OCI-LY7 (cell line): ENCODE results near the gene TENT5C. TPM values are rescaled to one million over a fixed set of nuclear protein-coding genes. Genes with fewer than 3 reads are reported as not detected.

Experiments
- BruUV-seq: library from RNA; stranded (reverse); fragments of 400-500 nt; replicated peaks from 2 replicates; lab custom pipeline; 2021; lab: Mats Ljungman, UMichigan
- CTCF ChIA-PET: fragments of 300-600 bp; sonication (Branson Sonifier 250); formaldehyde crosslinking; loops from one replicate; lab custom pipeline; 2022; ENCODE audit warnings: antibody characterized with exemption; ENCODE audit not compliant: unreplicated experiment; lab: Charles Lee
- POLR2A ChIA-PET: fragments of 300-600 bp; sonication (Branson Sonifier 250); formaldehyde crosslinking; loops from one replicate; lab custom pipeline; 2022; ENCODE audit warnings: antibody characterized with exemption; lab: Charles Lee
- DNase-seq: peaks from one replicate; pipeline ENCODE4 v3.0.0-alpha.2; 2015; ENCODE audit warnings: low spot score
- H2AFZ ChIP-seq: fragments of 200-600 bp; sonication (generic), shearing (Covaris generic); 2 replicates; pipeline ENCODE4 v1.6.1; 2014; ENCODE audit warnings: mild to moderate bottlenecking, antibody characterized with exemption, low read length, moderate library complexity
- H3K27ac ChIP-seq: fragments of 200-600 bp; sonication (generic); 2 replicates; pipeline ENCODE4 v1.5.1; 2014; ENCODE audit warnings: mixed run types, low read depth, mild to moderate bottlenecking, moderate library complexity, low read length, inconsistent platforms; ENCODE audit not compliant: poor library complexity, severe bottlenecking
- H3K36me3 ChIP-seq: fragments of 200-600 bp; sonication (generic); 2 replicates; pipeline ENCODE4 v1.6.1; 2014; ENCODE audit warnings: mild to moderate bottlenecking, antibody characterized with exemption, low read length, moderate library complexity, mixed read lengths; ENCODE audit not compliant: insufficient read depth
- H3K4me1 ChIP-seq: fragments of 200-600 bp; sonication (generic); 2 replicates; pipeline ENCODE4 v1.5.1; 2014; ENCODE audit warnings: mild to moderate bottlenecking, low read length; ENCODE audit not compliant: insufficient read depth, poor library complexity, severe bottlenecking
- H3K4me2 ChIP-seq: fragments of 200-600 bp; sonication (generic); 2 replicates; pipeline ENCODE4 v1.6.1; 2014; ENCODE audit warnings: mild to moderate bottlenecking, low read length
- H3K4me3 ChIP-seq: fragments of 200-600 bp; sonication (generic); 2 replicates; pipeline ENCODE4 v1.5.1; 2014; ENCODE audit warnings: mild to moderate bottlenecking, low read depth, low read length; ENCODE audit not compliant: poor library complexity, severe bottlenecking
- H3K79me2 ChIP-seq: fragments of 200-600 bp; sonication (generic); 2 replicates; pipeline ENCODE4 v1.6.1; 2016; ENCODE audit warnings: low read depth, mild to moderate bottlenecking, low read length, moderate library complexity, mixed read lengths; ENCODE audit not compliant: insufficient read depth
- H3K9me2 ChIP-seq: fragments of 200-600 bp; sonication (generic); 2 replicates; pipeline ENCODE4 v1.6.1; 2016; ENCODE audit warnings: mild to moderate bottlenecking, low read length, mixed read lengths; ENCODE audit not compliant: insufficient read depth
- H3K9me3 ChIP-seq: fragments of 200-600 bp; sonication (generic); 2 replicates; pipeline ENCODE4 v1.6.1; 2014; ENCODE audit warnings: mild to moderate bottlenecking, mixed run types, low read length, mixed read lengths
- H4K20me1 ChIP-seq: fragments of 200-600 bp; sonication (generic); 2 replicates; pipeline ENCODE4 v1.6.1; 2014; ENCODE audit warnings: mild to moderate bottlenecking, antibody characterized with exemption, low read length, moderate library complexity, mixed read lengths; ENCODE audit not compliant: insufficient read depth
- EZH2phosphoT487 ChIP-seq: fragments of 200-600 bp; sonication (generic); IDR thresholded peaks from 2 replicates; pipeline ENCODE4 v1.6.1; 2018; ENCODE audit warnings: low read depth, borderline replicate concordance, mild to moderate bottlenecking, mixed run types, antibody characterized with exemption, low read length, moderate library complexity, mixed read lengths
- intact Hi-C: fragments of 100-400 bp; cut with micrococcal nuclease; formaldehyde crosslinking; loops from one replicate; pipeline ENCODE4 v1.10.0; 2022; ENCODE audit not compliant: unreplicated experiment
- total RNA-seq, 2 experiments: library from RNA; depleted of rRNA in 1 of 2; stranded (reverse); fragments of >200 nt in 1 of 2; shearing (Covaris generic) in 1 of 2; gene quantifications; 2 replicates each; pipeline ENCODE4 v1.2.3, GENCODE V29; 2014 to 2022
- TF ChIP-seq, protein P1 (sequence below): fragments of 200-600 bp; sonication (generic); conservative IDR thresholded peaks from 2 replicates; pipeline ENCODE4 v1.5.1; 2014; ENCODE audit warnings: mild to moderate bottlenecking, antibody characterized with exemption, low read length, moderate library complexity, mixed read lengths

TENT5C gene
- total RNA-seq, 2 experiments from 2014 or later, result 13.3 to 31.1 TPM

DNA sequence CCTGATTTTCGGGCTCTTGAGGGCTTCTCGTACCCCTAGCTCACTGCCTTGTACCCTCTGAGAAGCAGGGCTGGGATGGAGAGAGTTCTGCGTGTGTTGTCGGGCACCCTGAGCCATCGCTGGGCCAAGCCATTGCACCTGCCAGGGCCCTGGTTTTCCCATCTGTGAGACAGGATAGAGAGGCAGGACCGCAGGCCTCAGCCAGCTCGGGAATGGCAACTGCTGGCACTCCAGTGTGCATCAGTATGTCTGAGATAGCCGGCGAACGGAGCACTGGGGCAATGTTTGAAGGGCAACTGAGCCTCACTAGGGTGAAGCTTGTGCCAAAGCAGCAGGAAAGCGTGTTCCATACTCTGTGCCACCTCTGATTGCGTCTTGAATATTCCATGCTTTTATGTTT lies 66.9 kb downstream of the TENT5C start:
- H3K27ac ChIP-seq, result no peak overlapping the region
- H3K36me3 ChIP-seq, result no peaks in the 10 kb centered on the region
- no TSS peak for BruUV-seq
- TF ChIP-seq, protein P1, sequence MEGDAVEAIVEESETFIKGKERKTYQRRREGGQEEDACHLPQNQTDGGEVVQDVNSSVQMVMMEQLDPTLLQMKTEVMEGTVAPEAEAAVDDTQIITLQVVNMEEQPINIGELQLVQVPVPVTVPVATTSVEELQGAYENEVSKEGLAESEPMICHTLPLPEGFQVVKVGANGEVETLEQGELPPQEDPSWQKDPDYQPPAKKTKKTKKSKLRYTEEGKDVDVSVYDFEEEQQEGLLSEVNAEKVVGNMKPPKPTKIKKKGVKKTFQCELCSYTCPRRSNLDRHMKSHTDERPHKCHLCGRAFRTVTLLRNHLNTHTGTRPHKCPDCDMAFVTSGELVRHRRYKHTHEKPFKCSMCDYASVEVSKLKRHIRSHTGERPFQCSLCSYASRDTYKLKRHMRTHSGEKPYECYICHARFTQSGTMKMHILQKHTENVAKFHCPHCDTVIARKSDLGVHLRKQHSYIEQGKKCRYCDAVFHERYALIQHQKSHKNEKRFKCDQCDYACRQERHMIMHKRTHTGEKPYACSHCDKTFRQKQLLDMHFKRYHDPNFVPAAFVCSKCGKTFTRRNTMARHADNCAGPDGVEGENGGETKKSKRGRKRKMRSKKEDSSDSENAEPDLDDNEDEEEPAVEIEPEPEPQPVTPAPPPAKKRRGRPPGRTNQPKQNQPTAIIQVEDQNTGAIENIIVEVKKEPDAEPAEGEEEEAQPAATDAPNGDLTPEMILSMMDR, result no peak
- TF ChIP-seq EZH2phosphoT487, result no peak
- H2AFZ ChIP-seq, result no peak overlapping the region
- H3K9me2 ChIP-seq, result no peaks in the 10 kb centered on the region
- no peak overlapping the region for H3K4me3 ChIP-seq
- H4K20me1 ChIP-seq, result no peaks in the 10 kb centered on the region
- no peak overlapping the region for H3K4me2 ChIP-seq
- peaks cover 56% of the 10 kb centered on the region for H3K4me1 ChIP-seq
- no peaks in the 10 kb centered on the region for H3K9me3 ChIP-seq
- POLR2A ChIA-PET, result interaction anchor here (1.2 to 5.1 kb wide), 6 partner anchors 12 to 138 kb away, joined by 4 to 38 read pairs (median 22); no protein-coding TSS in a partner anchor
- DNase-seq, result no peak
- CTCF ChIA-PET, result interaction anchor here (0.7 to 2.4 kb wide), 3 partner anchors 14 to 137 kb away, joined by 3 to 18 read pairs (median 4); no protein-coding TSS in a partner anchor
- intact Hi-C loops, result no loop called here
- H3K79me2 ChIP-seq, result no peaks in the 10 kb centered on the region

DNA sequence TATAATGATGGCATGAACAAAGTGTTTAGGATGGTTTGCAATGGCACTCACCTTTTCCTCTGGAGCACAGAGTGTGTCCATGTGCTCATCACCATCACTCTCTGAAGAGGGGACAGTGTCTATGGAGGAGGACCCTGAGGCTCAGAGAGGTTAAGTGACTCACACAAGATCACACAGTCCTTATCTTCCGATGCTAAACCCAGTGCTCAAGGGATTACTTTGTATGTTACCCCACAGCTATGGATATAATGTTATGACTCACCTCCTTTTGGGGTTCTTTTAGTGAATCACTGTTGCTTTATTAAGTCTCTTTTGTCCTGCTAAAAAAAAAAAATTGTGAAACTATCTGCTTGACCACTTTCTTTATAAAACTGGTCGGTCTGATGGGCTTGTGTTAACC lies 67.6 kb downstream of the TENT5C start:
- BruUV-seq, result no TSS peak
- Histone ChIP-seq H3K4me3 (no peak overlapping the region), H3K36me3 (no peaks in the 10 kb centered on the region), H3K4me2 (0 out of 2 replicates have a peak overlapping the region, but pooled peaks have one; percentile 41), H3K9me3 (no peaks in the 10 kb centered on the region), H2AFZ (no peak overlapping the region), H3K27ac (no peak overlapping the region), H3K9me2 (no peaks in the 10 kb centered on the region), H3K79me2 (no peaks in the 10 kb centered on the region), H3K4me1 (peaks cover 58% of the 10 kb centered on the region), H4K20me1 (no peaks in the 10 kb centered on the region)
- intact Hi-C loops, result no loop called here
- no peak for DNase-seq
- TF ChIP-seq, protein P1, result no peak
- no peak for TF ChIP-seq EZH2phosphoT487
- ChIA-PET CTCF (interaction anchor here (0.8 to 2.4 kb wide), 7 partner anchors 8 to 138 kb away, joined by 3 to 18 read pairs (median 8); no protein-coding TSS in a partner anchor), POLR2A (interaction anchor here (0.5 to 5.1 kb wide), 17 partner anchors 10 to 196 kb away, joined by 3 to 38 read pairs (median 9); partner anchors contain the start of gene TENT5C)
